ENCODE measurements around the gene ACTRT2.

Gene ACTRT2

GRCh38 chr1:3011127-3011526 lies 10.1 kb upstream of the ACTRT2 start:
- no peak for DNase-seq (ENCODE audit: low read depth)
- no peak overlapping the region for H3K4me3 ChIP-seq (ENCODE audit: low read length)
- TF ChIP-seq CTCF (conservative IDR thresholded peaks at IDR 0.05; ENCODE audit: low read depth, low read length) = no peak

DNA sequence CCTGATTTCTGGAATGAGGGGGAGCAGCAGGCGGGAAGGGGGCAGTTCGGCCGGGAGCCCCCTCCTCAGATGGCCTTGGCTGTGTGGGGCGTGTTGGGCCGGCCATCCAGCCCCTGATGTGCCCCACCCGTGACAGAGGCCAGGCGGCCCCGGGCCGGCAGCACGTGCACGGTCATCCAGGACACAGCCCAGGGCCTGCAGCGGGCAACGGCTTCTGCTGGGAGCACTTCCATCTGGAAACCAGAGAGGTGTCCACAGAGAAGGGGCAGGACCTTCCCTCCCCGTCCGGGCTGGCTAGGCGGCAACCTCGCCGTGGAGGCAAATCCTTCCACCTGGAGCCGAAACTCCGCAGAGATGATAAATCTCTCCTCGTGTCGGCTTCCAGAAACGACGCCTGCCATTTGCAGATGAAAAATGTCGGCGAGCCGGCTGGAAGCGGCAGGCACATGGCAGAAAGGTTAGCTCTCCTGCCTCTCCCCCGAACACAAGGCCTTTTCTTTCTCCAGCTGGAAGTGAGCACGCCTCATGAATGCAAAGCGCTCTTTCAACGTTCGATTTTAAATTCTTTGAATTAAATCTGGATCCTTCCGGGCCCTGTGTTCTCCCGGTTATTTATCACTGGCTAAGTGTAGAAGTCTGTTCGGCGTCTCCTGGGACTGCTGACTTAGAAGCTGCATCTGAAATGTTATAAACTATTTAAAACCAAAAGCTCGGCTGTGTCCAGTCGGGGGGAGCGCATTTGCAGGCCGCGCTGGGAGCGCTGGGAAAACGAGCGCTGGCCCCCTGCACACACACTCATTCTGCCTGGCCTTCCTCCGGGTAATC lies 9.4 kb upstream of the ACTRT2 start:
- no peak overlapping the region for H3K4me3 ChIP-seq (ENCODE audit: low read length)
- no peak for TF ChIP-seq CTCF (conservative IDR thresholded peaks at IDR 0.05; ENCODE audit: low read depth, low read length)
- no peak for DNase-seq (ENCODE audit: low read depth)

DNA sequence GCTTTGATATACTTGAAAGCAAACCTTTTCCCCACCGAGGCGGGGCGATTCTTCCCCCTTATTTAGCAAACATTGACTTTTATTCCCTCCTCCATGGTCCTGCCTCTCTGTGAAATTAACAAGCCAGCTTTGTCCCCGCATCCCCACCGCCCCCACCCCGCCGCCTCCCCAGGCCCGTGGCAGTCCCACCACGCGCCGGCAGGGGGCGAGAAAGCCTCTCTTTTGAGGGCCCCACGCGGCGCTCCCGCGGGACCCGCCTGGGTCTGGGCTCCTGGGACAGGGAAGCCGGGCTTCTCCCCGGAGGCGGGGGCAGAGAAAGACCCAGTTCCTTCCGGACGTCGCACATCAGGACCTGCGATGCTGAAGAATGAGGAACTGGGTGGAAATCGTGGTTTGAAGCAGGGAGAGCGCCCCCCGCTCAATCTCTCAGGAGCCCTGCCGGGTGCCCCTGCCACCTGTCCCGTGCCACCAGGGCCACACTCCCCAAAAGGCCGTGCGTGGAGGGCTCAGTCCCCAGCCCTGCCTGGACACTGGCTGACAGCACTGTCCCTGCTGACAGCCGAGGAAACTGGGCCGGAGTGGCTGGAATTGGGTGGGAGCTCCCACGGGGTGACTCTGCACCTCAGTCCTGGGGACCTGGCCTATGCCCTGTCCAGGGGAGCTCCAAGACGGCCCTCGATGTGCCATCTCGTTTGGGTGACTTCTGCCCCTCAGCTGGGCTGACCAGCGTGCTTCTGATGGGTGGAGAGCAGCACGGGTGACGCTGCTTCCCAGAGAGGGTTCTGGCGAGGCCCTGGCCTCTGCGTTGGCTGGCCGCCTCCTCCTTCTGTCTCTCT lies 8.6 kb upstream of the ACTRT2 start:
- H3K4me3 ChIP-seq (ENCODE audit: low read length) = no peak overlapping the region

DNA sequence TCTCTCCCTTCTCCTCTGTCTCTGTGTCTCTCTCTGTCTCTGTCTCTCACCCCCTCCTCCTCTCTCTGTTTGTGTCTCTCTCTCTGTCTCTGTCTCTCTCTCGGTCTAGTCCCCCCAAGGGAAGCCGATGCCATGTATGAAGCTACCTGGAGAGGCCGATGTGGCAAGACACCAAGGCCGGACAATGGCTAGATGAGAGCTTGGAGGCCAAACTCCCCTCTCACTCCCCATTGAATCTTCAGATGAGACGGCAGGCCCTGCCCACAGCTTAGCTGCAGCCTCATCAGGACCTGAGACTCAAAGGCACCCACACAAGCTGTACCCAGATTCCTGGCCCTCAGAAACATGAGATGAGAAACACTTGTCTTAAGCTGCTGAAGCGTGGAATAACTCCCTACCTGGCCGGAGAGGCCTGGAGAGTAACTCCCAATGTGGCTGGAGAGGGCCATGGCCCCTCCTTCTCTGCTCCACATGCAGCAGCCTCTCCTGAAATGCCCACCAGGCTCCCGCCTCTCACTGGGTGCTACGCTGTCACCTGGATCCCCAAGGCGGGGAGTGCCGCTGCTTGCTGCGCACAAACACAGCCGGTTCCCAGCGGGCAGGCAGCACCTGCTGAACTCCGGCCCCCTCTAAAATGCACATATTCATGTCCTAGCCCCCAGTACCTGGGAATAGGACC lies 7.8 kb upstream of the ACTRT2 start:
- H3K4me3 ChIP-seq (ENCODE audit: low read length) = no peak overlapping the region
- no peak for DNase-seq (ENCODE audit: low read depth)
- TF ChIP-seq CTCF (conservative IDR thresholded peaks at IDR 0.05; ENCODE audit: low read depth, low read length) = no peak

More for the DNA sequence above, 8.6 kb upstream of the ACTRT2 start:
- no peak for DNase-seq (ENCODE audit: low read depth)
- TF ChIP-seq CTCF (conservative IDR thresholded peaks at IDR 0.05; ENCODE audit: low read depth, low read length) = peak; percentile 57

DNA sequence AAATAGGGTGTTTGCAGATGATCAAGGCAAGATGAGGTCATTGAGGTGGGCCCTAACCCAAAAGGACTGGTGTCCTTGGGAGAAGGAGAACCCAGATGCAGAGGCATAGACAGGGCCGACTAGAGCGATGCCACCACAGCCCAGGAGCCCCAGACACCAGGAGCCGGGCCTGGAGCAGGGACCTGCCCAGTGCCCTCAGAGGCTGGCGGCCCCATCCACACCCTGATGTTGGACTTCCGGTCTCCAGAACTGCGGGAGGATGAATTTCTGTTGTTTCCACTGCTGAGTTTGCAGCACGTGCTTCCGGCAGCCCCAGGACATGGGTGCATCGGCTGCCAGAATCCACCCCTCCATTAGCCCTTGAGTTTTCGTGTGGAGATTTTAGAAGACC lies 7.2 kb upstream of the ACTRT2 start:
- no peak for DNase-seq (ENCODE audit: low read depth)
- no peak overlapping the region for H3K4me3 ChIP-seq (ENCODE audit: low read length)
- no peak for TF ChIP-seq CTCF (conservative IDR thresholded peaks at IDR 0.05; ENCODE audit: low read depth, low read length)

DNA sequence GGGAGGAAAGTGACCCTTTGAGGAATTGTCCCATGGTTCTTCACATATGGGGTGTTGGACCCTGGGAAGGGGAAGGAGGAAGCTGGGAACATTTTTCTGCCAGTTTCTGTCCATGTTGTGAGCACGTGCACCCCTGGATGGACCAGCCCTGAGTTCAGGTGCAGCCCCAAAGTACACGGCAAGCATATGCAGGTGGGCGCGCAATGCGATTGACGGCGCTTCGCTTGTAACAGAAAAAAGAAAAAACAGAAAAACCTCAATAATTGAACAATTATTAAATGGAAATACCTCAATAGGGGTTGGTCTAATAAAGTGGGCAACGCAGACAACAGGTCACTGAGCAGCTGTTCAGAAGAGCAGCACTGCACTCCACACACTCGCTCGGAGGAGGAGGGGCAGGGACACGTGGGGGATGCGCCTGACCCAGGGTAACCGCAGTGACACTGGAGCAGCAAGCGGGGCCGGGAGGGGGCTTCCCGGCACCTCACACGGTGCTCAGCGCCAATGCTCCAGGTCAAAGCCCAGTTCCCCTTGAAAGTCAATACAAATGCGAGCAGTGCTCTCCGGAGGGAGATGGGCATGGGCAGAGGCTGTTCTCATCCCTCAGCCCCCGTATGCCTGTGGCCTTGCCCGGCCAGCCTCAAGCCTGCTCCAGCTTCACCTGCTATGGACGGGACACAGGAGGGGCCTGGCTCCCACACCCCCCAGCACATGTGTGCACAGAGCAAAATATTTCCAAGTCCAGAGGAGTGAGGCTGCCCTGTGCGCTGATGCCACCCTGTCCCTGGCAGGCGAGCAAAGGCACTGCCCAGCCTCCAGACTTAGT lies 6.6 kb upstream of the ACTRT2 start:
- TF ChIP-seq CTCF (conservative IDR thresholded peaks at IDR 0.05; ENCODE audit: low read depth, low read length) = no peak
- H3K4me3 ChIP-seq (ENCODE audit: low read length) = no peak overlapping the region
- DNase-seq (ENCODE audit: low read depth) = no peak

All from retinal pigment epithelial cell (primary cell).